GM18873 (cell line): ENCODE results near the gene DPEP3.
"Not testable (repeated sequence)": the region's sequence is repeated elsewhere in the genome, so short reads cannot be mapped to it uniquely, and the experiment has no call there.

Source experiments
- ATAC-seq: cut with Tn5 transposase; IDR thresholded peaks from one replicate; pipeline ENCODE4 v1.9.1; 2021; ENCODE audit warnings: mild to moderate bottlenecking, moderate library complexity, moderate number of reproducible peaks; ENCODE audit not compliant: unreplicated experiment, low FRiP score

The DPEP3 gene, protein sequence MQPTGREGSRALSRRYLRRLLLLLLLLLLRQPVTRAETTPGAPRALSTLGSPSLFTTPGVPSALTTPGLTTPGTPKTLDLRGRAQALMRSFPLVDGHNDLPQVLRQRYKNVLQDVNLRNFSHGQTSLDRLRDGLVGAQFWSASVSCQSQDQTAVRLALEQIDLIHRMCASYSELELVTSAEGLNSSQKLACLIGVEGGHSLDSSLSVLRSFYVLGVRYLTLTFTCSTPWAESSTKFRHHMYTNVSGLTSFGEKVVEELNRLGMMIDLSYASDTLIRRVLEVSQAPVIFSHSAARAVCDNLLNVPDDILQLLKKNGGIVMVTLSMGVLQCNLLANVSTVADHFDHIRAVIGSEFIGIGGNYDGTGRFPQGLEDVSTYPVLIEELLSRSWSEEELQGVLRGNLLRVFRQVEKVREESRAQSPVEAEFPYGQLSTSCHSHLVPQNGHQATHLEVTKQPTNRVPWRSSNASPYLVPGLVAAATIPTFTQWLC

DNA sequence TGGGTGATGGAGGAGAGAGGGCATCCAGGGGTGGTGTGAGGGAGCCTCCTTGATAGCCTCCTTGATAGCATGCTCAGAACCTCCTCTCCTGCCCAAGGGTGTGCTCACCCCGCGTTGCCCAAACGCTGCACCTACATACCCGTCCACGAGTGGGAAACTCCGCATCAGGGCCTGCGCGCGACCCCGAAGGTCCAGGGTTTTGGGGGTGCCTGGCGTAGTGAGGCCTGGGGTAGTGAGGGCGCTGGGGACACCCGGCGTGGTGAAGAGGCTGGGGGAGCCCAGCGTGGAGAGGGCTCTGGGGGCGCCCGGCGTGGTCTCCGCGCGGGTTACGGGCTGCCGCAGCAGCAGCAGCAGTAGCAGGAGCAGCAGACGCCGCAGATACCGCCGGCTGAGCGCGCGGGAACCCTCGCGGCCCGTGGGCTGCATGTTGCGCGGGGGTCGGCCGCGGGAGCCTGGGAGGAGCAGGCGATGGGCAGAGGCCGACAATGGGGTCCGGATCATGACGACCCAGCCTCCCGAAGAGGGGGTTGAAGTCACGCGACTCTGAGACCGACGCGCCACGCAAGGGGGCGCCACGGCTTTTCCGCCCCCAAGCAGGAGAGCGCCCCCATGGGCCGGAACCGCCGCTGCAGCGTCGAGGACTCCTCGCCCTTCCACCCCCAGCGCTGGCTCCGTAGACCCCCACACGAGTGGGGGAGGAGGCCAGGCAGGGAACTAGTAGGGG is at the start of gene DPEP3:
TSS of gene DPEP3 (minus strand) at position 545 of the 724 bp plus-strand sequence. CDS start at position 426, 119 bp downstream.
- ATAC-seq = no peak

DNA sequence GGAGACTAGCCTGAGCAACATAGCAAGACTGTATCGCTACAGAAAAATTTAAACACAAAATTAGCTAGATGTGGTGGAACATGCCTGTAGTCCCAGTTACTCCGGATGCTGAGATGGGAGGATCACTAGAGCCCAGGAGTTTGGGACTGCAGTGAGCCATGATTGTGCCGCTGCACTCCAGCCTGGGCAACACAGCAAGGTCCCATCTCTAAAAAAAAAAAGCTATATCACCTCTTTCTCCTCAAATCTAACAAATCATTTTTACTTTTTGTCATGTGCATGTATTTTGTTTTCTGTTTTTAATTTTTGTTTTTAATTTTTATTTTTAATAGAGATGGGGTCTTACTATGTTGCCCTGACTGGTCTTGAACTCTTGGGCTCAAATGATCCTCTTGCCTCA is 48.7 kb upstream of the DPEP3 start:
- ATAC-seq = no peak

DNA sequence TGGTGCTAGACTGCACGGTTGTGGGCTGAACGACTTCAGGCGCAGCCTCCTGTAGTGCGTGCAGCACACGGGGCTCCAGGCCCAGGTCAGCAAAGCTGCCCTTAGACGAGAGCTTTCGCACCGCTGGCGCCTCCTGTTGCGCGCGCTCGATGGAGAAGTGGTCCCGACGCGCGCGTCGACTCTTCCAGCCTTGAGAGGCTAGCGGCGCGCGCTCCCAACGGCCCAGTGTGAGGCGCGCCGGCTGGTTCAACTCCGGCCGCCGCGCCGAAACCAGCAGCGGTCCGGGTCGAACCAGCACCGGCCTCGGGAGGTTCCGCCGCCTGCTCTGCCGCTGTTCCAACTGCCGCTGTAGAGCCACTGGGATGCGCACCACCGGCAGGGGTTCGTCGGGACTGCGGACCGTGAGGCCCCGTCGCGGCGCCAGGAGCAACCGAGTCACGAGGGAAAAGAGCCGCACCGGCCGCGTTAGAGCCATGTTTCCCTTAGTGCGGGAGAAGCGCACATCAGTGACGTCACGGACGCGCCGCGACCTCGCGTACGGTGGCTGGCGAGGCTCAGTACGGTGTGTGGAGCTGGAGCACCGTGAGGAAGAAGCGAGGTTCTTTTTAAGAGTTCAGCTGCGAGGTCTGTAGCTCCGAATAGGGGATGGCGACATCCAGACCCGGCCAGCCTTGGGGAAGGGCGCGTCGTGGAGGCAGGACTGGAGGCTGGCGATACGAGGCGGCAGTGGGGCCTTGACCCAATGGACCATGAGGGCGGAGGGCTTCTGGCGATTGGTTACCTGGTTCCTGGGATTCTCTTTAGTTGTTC is 42.6 kb upstream of the DPEP3 start, which contains the start of the genes DDX28 and DUS2:
TSS of gene DDX28 (minus strand) at position 505 of the 810 bp plus-strand sequence. CDS start at position 475, 30 bp downstream.
TSS of gene DUS2 (plus strand) at position 557 of the 810 bp plus-strand sequence. CDS start 14,740 bp downstream, outside the sequence.
- ATAC-seq = peak; percentile 66

DNA sequence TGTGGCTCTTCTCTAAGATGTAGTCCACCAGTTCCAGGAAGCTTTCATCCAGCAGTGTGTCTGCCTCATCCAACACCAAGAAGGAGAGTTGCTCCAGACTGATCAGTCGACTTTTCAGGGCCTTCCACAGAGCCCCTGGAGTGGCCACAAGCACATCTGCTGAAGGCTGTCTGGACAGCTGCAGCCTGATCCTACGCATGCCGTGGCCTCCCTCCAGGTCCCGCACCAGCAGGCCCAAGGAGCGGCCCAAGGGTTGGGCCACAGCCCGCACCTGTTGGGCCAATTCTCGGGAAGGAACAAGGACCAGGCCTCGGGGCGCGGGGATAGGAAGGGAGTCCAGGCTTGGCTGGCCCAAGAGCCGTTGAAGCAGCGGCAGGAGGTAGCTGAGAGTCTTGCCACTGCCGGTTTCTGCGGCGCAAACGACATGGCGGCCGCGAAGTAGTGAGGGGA is 42.0 kb upstream of the DPEP3 start:
- ATAC-seq = no peak

DNA sequence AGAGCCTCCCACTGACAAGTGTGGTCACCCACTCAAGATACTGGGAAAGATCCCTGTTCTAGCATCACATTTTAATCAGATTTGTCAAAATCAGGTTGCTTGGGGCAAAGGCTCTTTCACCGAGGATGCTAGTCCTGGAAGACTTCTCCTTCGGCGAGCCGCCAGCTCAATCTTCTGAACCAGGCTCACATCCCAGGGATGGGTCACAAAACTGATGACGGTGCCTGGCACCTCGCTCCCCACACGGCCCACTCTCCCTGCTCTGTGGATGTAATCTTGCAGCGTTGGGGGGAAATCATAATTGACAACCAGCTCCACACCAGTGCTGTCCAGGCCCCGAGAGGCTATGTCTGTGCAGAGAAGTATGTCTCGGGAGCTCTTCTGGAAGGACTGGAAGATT is 41.2 kb upstream of the DPEP3 start:
- no peak for ATAC-seq

DNA sequence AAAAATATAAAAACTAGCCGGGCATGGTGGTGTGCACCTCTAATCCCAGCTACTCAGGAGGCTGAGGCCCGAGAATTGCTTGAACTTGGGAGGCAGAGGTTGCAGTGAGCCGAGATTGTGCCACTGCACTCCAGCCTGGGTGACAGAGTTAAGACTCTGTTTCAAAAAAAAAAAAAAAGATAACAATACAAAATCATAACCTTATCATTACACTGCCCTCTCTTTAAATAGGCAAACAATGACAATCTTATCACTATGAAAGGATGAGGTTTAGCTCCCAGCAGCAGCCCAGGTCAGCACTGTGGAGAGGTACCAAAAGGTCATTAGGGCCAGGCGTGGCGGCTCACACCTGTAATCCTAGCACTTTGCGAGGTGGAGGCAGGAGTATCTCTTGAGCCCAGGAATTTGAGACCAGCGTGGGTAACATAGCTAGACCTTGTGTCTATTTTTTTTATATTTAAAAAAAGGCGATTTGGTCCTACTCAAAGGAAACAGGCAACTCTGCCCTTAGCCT is 38.9 kb upstream of the DPEP3 start:
- ATAC-seq = no peak

DNA sequence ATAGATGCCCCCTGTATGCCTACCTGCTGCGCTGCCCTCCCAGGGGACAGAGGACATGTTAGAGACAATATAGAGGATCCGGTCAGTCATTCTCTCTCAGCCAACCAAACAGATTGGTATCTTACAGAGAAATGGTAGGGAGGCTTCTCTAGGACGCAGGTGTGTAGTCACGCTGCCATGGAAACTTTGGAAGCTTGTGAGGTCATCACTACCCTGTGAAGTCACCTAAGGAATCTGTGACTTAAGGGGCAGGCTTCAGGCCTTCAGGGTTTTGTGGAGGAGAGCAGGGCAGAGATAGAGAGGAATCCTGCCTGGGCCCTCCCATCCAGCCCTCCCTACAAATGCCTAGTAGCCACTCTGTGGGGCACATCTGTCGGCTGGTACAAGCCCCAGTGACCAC is 35.4 kb upstream of the DPEP3 start, which contains the start of gene DPEP2NB:
TSS of gene DPEP2NB (minus strand) at position 231 of the 400 bp plus-strand sequence. CDS start at position 90, 141 bp downstream.
- ATAC-seq = no peak

DNA sequence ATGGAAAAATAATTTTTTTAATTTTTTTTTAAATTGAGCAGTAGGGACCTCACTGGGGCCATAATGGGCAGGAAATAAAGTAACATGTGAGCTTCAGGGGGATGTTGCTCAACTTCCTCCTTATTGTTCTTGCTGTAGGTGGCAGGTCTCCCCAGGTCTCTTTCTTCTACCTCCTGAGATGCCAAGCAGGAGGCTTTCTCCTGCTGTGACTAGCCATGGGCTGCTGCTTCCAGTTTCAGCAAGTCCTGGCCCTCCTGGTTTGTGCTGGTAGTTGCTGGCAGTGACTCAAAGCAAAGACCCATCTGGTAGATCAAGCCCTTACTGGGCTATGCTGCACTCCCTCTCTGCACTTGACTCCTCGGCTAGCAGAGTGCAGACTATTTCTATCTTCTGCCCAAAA is 33.1 kb upstream of the DPEP3 start:
- no peak for ATAC-seq

DNA sequence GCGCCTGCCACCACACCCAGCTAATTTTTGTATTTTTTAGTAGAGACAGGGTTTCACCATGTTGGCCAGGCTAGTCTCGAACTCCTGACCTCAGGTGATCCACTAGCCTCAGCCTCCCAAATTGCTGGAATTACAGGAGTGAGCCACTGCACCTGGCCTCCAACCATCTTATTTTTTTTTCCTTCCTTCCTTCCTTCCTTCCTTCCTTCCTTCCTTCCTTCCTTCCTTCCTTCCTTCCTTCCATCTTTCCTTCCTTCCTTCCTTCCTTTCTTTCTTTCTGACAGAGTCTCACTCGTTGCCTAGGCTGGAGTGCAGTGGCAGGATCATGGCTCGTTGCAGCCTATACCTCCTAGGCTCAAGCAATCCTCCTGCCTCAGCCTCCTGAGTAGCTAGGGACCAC is 29.6 kb upstream of the DPEP3 start:
- ATAC-seq = not testable (repeated sequence)

DNA sequence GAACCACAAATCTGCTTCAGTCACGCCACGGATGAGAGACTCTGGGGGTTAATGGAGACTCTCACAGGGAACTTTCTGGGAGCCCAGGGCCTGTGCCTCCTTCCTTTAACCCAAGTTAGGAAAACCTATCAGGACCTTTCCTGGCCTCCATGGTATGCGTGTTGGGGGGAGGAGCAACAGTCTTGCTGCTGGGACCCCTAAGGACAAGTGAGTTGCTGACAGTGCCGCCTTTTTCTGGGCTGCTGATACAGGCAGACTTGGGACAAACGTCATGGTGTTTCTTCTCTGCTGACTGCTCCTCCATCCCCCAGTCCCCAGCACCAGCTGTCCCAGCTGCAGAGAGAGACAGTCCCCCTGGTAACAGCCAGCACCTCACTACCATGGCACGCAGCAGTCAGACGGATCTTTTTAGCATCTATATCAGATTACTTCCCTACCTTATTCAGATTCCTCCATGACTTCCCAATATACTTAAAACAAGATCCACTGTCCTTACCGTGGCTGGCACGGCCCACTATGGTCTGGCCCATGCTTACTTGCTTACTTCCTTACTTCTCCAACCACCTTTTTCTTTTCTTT is 28.9 kb upstream of the DPEP3 start:
- no peak for ATAC-seq

DNA sequence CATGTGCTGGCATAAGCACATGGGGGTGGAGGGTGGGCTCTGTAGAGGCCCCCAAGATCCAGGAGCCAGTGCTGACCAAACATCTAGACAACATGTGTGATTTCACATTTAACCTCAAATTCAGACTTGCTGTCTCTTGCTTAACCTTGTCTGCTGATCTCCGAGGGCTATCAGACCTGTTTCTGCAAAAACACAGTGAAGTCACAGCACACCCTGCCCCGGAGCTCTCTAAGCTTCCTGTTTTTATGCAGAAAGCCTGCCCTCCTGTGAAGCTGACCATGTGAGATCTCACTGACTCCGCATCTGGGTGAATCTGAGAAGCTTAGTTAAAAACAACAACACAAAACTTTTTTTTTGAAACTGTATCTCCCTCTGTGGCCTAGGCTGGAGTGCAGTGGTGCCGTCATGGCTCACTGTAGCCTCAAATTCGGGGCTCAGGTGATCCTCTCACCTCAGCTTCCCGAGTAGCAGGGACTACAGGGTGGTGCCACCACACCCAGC is 25.5 kb upstream of the DPEP3 start:
- ATAC-seq = no peak

DNA sequence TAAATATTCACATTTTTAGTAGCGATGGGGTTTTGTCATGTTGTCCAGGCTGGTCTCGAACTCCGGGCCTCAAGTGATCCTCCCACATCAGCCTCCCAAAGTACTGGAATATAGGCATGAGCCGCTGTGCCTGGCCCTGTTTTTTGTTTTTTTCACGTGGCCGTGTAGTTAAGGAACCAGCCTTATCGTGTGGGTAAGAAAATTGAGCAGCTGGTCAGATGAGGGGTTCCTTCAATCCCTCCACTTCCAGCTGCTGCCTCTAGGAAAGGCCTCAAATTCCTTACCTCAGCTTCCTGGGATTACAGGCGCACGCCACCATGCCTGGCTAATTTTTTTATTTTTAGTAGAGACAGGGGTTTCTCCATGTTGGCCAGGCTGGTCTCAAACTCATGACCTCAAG is 24.9 kb upstream of the DPEP3 start:
- ATAC-seq = no peak

DNA sequence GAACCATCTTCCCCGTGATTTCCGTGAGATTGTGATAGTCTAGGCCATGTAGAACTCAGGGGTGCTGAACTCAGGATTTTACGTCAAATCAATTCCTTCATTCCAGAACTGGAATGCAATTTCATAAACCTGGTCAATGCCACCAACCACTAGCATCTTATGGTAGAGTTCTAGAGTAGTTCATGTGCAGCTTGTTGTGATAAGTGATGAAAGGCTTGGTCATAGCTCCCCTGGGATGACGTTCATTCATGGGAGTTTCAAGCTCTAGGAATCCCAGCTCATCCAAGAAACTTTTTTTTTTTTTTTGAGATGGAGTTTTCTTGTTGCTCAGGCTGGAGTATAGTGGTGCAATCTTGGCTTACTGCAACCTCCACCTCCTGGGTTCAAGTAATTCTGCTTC is 22.7 kb upstream of the DPEP3 start:
- no peak for ATAC-seq

DNA sequence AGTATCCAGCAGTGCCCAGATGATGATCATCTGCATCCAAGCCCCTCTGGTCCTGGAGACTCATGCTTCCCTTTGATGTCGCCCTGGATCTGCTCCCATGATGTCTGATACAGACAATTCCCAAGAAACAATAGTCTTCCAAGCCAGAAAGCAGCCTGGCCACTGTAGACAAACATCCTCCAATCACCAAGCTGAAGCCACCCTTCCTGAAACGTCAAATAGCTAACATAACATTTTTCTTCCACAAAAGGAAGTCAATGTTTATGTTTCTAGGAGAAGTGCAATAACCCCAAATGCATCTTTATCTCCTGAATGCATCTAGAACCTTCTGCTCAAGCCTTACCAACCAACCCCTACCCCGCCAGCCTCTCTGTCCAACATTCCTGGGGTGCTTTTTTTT is 20.2 kb upstream of the DPEP3 start:
- ATAC-seq = no peak

DNA sequence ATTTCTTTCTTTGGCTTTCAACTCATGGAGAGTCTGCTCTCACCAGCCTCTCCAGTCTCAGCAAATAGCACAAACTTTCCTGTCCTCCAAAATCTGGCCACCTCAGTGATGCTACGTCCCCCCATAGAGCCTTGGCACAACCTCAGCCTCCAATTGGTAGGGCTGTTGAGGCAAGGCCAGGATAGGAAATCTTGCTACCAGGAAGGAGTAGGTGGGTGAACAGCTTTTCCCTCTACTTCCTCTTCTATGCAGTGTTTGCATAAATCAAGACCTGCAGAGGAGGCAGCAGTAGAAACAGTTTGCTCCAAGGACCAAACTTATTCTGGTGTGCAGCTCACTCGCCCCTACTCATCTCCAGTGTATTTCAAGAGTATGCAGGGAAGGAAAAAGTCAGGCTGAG is 19.7 kb upstream of the DPEP3 start:
- no peak for ATAC-seq

DNA sequence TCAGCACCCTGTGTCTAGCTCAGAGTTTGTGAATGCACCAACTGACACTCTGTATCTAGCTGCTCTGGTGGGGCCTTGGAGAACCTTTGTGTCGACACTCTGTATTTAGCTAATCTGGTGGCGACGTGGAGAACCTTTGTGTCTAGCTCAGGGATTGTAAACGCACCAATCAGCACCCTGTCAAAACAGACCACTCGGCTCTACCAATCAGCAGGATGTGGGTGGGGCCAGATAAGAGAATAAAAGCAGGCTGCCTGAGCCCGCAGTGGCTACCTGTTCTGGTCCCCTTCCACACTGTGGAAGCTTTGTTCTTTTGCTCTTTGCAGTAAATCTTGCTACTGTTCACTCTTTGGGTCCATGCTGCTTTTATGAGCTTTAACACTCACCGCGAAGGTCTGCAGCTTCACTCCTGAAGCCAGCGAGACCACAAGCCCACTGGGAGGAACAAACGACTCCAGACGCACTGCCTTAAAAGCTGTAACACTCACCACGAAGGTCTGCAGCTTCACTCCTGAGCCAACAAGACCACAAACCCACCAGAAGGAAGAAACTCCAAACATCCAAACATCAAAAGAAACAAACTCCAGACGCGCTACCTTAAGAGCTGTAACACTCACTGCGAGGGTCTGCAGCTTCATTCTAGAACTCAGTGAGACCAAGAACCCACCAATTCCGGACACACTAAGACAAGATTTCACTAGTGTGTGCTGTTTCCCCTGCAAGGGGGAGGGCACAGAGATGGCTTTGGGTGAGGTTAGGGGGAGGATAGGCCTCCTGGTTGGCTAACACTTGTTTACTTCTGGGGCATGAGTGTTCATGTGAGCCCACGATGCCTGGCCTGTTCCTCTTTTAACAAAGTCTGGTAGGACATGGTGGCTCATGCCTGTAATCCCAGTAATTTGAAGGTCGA is 18.7 kb upstream of the DPEP3 start, which contains the start of gene DPEP2:
TSS of gene DPEP2 (minus strand) at position 706 of the 910 bp plus-strand sequence. CDS start 6,272 bp downstream, outside the sequence.
- ATAC-seq = not testable (repeated sequence)

DNA sequence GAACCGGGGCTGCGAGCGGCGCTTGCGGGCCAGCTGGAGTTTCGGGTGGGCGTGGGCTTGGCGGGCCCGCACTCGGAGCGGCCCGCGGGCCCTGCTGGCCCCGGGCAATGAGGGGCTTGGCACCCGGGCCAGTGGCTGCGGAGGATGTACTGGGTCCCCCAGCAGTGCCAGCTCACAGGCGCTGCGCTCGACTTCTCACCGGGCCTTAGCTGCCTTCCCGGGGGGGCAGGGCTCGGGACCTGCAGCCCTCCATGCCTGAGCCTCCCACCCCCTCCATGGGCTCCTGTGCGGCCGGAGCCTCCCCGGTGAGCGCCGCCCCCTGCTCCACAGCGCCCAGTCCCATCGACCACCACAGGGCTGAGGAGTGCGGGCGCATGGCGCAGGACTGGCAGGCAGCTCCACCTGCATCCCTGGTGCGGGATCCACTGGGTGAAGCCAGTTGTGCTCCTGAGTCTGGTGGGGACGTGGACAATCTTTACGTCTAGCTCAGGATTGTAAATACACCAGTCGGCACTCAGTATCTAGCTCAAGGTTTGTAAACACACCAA is 18.0 kb upstream of the DPEP3 start:
- not testable (repeated sequence) for ATAC-seq

DNA sequence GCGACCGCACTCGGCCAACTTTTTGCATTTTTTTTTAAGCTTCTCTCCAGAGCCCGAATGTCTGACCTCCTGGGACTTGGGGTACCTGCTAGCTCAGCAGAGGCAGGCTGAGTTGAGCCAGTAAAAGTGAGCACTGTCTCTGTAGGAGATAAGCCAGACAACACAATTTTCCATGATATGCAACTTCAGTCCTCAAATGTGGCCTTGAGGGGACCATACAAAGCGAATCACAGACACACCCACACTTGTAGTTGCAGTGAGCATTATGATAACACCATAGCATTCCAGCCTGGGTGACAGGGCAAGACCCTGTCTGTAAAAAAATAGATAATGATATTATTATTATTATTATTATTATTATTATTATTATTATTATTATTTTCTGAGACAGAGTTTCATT is 16.4 kb upstream of the DPEP3 start:
- ATAC-seq = no peak
